Measurements from ENCODE around the gene BTBD7. TPM values are rescaled to one million over a fixed set of nuclear protein-coding genes. Genes with fewer than 3 reads are reported as not detected.

BTBD7 gene
- total RNA-seq, 1 donor from 2014 or later: 41.1 TPM

DNA sequence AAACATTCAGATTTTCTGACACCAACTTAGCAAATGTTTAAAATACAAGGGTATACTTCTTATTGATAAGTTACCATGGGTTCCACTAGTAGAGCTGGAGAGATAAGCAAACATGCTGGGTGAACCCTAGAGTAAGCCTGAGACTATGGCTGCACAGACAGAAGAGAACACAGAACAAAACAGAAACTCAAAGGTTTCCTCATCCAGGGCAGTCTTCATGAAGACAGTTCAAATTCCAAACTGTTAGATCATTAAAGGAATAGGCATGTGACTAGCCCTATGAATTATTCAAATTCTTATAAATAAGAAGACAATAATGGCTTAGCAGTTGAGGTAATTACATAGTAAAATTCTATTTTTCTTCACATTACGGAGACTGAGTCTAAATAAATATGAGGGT, 28.1 kb downstream of the BTBD7 start:
- no peak overlapping the region for H3K4me3 Mint-ChIP-seq (ENCODE audit: unreplicated experiment)
- DNase-seq: no peak
- peaks cover 2% of the 10 kb centered on the region for H3K4me1 Mint-ChIP-seq (ENCODE audit: low read depth, unreplicated experiment)
- TF ChIP-seq CTCF (IDR thresholded peaks at IDR 0.05; ENCODE audit: partially characterized antibody, unreplicated experiment): no peak
- H3K9me3 Mint-ChIP-seq (ENCODE audit: unreplicated experiment): no peaks in the 10 kb centered on the region
- H3K27me3 Mint-ChIP-seq (ENCODE audit: unreplicated experiment): peaks cover 1% of the 10 kb centered on the region
- H3K36me3 Mint-ChIP-seq (ENCODE audit: unreplicated experiment): no peaks in the 10 kb centered on the region
- H3K27ac Mint-ChIP-seq (ENCODE audit: unreplicated experiment): no peak overlapping the region

DNA sequence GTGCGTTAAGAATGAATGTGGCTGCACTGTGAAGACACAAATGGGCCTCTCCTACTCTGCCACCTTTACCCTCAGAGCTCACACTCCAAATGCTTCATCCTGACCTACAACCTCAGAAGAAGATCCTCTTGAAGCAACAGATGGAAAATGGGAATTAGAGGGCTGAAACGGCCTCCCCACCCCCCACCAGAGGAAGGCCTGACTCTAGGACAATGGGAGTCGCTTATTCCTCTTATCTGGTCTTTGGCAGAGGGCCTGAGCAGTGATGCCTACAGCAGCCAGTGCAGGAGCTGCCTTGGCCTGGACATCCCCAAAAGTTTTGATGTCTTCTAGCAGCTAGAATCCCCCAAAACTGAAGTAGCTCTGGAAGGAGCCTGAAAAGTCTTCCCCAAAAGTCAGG, 29.2 kb downstream of the BTBD7 start:
- Mint-ChIP-seq H3K4me3 (ENCODE audit: unreplicated experiment) (no peak overlapping the region), H3K27ac (ENCODE audit: unreplicated experiment) (no peak overlapping the region), H3K27me3 (ENCODE audit: unreplicated experiment) (peaks cover 1% of the 10 kb centered on the region), H3K4me1 (ENCODE audit: low read depth, unreplicated experiment) (peaks cover 2% of the 10 kb centered on the region), H3K9me3 (ENCODE audit: unreplicated experiment) (peaks cover 3% of the 10 kb centered on the region), H3K36me3 (ENCODE audit: unreplicated experiment) (no peaks in the 10 kb centered on the region)
- DNase-seq: no peak
- TF ChIP-seq CTCF (IDR thresholded peaks at IDR 0.05; ENCODE audit: partially characterized antibody, unreplicated experiment): no peak

DNA sequence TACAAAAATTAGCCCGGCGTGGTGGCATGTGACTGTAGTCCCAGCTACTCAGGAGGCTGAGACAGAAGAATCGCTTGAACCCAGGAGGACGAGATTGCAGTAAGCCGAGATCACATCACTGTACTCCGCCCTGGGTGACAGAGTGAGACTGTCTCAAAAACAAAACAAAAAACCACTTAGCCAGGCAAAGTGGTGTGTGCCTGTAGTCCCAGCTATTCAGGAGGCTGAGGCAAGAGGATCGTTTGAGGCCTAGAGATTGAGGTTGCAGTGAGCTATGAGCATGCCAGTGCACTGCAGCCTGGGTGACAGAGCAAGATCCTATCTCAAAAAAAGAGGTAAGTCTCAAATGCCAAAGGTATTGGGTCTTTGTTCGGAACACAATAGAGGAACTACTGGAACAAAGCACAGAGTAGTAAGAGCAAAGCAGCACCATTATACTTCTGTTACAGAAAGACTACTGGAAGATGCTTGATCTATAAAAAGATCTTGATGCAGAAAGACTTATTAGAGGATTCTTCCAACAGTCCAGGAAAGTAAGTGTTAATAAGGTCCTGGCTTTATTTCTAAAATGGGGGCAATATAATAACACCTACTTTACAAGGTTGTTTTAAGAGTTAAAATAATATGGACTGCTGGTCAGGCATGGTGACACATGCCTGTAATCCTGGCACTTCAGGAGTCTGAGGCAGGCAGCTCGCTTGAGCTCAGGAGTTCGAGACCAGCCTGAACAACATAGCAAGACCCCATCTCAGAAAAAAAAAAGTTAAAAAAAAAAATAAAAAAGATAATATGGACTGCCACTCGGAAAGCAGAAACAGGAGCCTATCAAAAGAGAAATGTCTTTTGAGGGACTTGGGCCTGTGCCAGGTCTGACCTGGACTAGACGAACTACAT, 29.9 kb downstream of the BTBD7 start:
- Mint-ChIP-seq H3K4me3 (ENCODE audit: unreplicated experiment) (no peak overlapping the region), H3K4me1 (ENCODE audit: low read depth, unreplicated experiment) (peaks cover 2% of the 10 kb centered on the region), H3K36me3 (ENCODE audit: unreplicated experiment) (no peaks in the 10 kb centered on the region), H3K9me3 (ENCODE audit: unreplicated experiment) (peaks cover 3% of the 10 kb centered on the region), H3K27me3 (ENCODE audit: unreplicated experiment) (peaks cover 1% of the 10 kb centered on the region), H3K27ac (ENCODE audit: unreplicated experiment) (no peak overlapping the region)
- no peak for DNase-seq
- TF ChIP-seq CTCF (IDR thresholded peaks at IDR 0.05; ENCODE audit: partially characterized antibody, unreplicated experiment): no peak

DNA sequence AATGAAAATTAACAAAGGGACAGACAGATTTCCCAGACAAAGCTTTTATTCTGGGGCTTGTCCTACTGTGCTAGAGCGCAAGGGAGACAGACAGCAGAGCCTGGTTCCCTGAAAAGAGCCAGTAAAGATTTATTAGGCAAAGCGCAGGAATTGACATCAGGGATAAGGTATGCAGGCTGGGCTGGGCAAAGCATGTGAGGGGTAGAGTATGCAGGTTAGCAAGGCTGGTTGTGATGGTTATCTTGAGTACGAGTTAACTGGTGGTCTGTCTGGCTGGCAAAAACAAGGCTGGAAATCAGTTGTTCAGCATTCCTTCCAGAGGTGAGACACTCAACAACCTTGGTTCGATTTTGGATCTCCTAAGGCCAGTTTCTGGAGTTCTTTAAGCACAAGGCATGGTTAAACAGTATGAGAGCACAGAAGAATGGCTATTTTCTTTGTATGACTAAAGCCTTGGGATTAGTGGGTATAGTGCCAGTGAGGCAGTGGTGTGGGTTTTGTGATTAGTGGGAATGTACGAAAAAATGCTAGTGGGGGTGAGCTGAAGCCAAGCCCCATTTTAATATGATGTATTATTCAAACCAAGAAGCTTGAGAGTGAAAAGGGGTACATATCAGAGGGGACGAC, 30.9 kb downstream of the BTBD7 start:
- no peak for TF ChIP-seq CTCF (IDR thresholded peaks at IDR 0.05; ENCODE audit: partially characterized antibody, unreplicated experiment)
- H3K27ac Mint-ChIP-seq (ENCODE audit: unreplicated experiment): no peak overlapping the region
- no peak for DNase-seq
- H3K4me1 Mint-ChIP-seq (ENCODE audit: low read depth, unreplicated experiment): peaks cover 2% of the 10 kb centered on the region
- H3K27me3 Mint-ChIP-seq (ENCODE audit: unreplicated experiment): peaks cover 1% of the 10 kb centered on the region
- H3K4me3 Mint-ChIP-seq (ENCODE audit: unreplicated experiment): no peak overlapping the region
- H3K36me3 Mint-ChIP-seq (ENCODE audit: unreplicated experiment): no peaks in the 10 kb centered on the region
- H3K9me3 Mint-ChIP-seq (ENCODE audit: unreplicated experiment): peaks cover 3% of the 10 kb centered on the region

DNA sequence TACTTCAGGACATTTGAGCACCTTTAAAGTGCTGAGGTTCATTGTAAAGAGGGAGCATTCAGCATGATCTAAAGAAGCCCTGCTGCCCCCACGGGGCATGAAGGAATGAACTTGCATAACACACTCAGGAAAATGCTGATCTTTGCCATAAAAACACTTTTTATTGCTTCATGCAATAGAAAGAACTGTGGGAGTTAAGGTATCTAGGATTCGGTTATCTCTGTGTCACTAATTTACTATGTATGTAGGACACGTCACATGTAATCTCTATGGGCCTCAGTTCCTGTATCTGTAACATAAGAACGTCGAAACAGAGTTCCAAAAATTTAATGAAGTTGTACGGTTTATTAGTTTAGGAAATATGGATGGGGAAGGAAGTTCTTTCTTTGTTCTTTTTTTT, 33.0 kb downstream of the BTBD7 start:
- H3K36me3 Mint-ChIP-seq (ENCODE audit: unreplicated experiment): no peaks in the 10 kb centered on the region
- TF ChIP-seq CTCF (IDR thresholded peaks at IDR 0.05; ENCODE audit: partially characterized antibody, unreplicated experiment): no peak
- H3K4me3 Mint-ChIP-seq (ENCODE audit: unreplicated experiment): no peak overlapping the region
- no peak for DNase-seq
- peaks cover 3% of the 10 kb centered on the region for H3K9me3 Mint-ChIP-seq (ENCODE audit: unreplicated experiment)
- peaks cover 6% of the 10 kb centered on the region for H3K4me1 Mint-ChIP-seq (ENCODE audit: low read depth, unreplicated experiment)
- peaks cover 1% of the 10 kb centered on the region for H3K27me3 Mint-ChIP-seq (ENCODE audit: unreplicated experiment)
- no peak overlapping the region for H3K27ac Mint-ChIP-seq (ENCODE audit: unreplicated experiment)

All from glutamatergic neuron (in vitro differentiated cells).